ENCODE results near the gene TMEM139.
"Not testable (repeated sequence)": the region's sequence is repeated elsewhere in the genome, so short reads cannot be mapped to it uniquely, and the experiment has no call there.

Gene TMEM139

GRCh38 chr7:143261901-143262300, 22.9 kb upstream of the TMEM139 start:
- Histone ChIP-seq H3K9me3 (ENCODE audit: control insufficient read depth, low read depth, low read length) (no peaks in the 10 kb centered on the region), H3K9ac (ENCODE audit: low read length) (no peak overlapping the region), H3K4me1 (ENCODE audit: control insufficient read depth, low read depth, low read length) (no peaks in the 10 kb centered on the region), H3K27ac (ENCODE audit: low read length) (no peak overlapping the region), H3K27me3 (ENCODE audit: control insufficient read depth, insufficient read depth, low read length) (peaks cover 9% of the 10 kb centered on the region), H3K4me3 (ENCODE audit: low read length) (no peak overlapping the region), H3K36me3 (ENCODE audit: control insufficient read depth, low read depth, low read length) (no peaks in the 10 kb centered on the region)

GRCh38 chr7:143263266-143264195, 21.2 kb upstream of the TMEM139 start, which contains the start of gene GSTK1:
Gene GSTK1 (plus strand): TSS chr7:143263441. CDS start chr7:143263514, 73 bp downstream.
- Histone ChIP-seq H3K36me3 (ENCODE audit: control insufficient read depth, low read depth, low read length) (no peaks in the 10 kb centered on the region), H3K4me3 (ENCODE audit: low read length) (peak within 1 kb of the TSS; percentile 72), H3K27me3 (ENCODE audit: control insufficient read depth, insufficient read depth, low read length) (peaks cover 9% of the 10 kb centered on the region), H3K9me3 (ENCODE audit: control insufficient read depth, low read depth, low read length) (no peaks in the 10 kb centered on the region), H3K9ac (ENCODE audit: low read length) (peak within 1 kb of the TSS; percentile 47), H3K27ac (ENCODE audit: low read length) (no peak within 1 kb of the TSS), H3K4me1 (ENCODE audit: control insufficient read depth, low read depth, low read length) (no peaks in the 10 kb centered on the region)

- H3K4me1 ChIP-seq (ENCODE audit: control insufficient read depth, low read depth, low read length); H3K36me3 ChIP-seq (ENCODE audit: control insufficient read depth, low read depth, low read length); H3K27ac ChIP-seq (ENCODE audit: low read length); H3K9me3 ChIP-seq (ENCODE audit: control insufficient read depth, low read depth, low read length); H3K9ac ChIP-seq (ENCODE audit: low read length); H3K27me3 ChIP-seq (ENCODE audit: control insufficient read depth, insufficient read depth, low read length): not testable (repeated sequence)
- peak overlapping the region; percentile 72 for H3K4me3 ChIP-seq (ENCODE audit: low read length)
Observed at GRCh38 chr7:143264196-143264568, 20.6 kb upstream of the TMEM139 start.

- no peak overlapping the region for H3K4me3 ChIP-seq (ENCODE audit: low read length)
- no peaks in the 10 kb centered on the region for H3K9me3 ChIP-seq (ENCODE audit: control insufficient read depth, low read depth, low read length)
- H3K36me3 ChIP-seq (ENCODE audit: control insufficient read depth, low read depth, low read length): peaks cover 5% of the 10 kb centered on the region
- no peaks in the 10 kb centered on the region for H3K4me1 ChIP-seq (ENCODE audit: control insufficient read depth, low read depth, low read length)
- peaks cover 9% of the 10 kb centered on the region for H3K27me3 ChIP-seq (ENCODE audit: control insufficient read depth, insufficient read depth, low read length)
- no peak overlapping the region for H3K9ac ChIP-seq (ENCODE audit: low read length)
- H3K27ac ChIP-seq (ENCODE audit: low read length): no peak overlapping the region
Observed at GRCh38 chr7:143265017-143265693, 19.6 kb upstream of the TMEM139 start.

GRCh38 chr7:143269251-143269650, 15.5 kb upstream of the TMEM139 start:
- no peak overlapping the region for H3K4me3 ChIP-seq (ENCODE audit: low read length)
- no peaks in the 10 kb centered on the region for H3K9me3 ChIP-seq (ENCODE audit: control insufficient read depth, low read depth, low read length)
- H3K9ac ChIP-seq (ENCODE audit: low read length): no peak overlapping the region
- H3K27ac ChIP-seq (ENCODE audit: low read length): no peak overlapping the region
- peaks cover 4% of the 10 kb centered on the region for H3K27me3 ChIP-seq (ENCODE audit: control insufficient read depth, insufficient read depth, low read length)
- peaks cover 5% of the 10 kb centered on the region for H3K36me3 ChIP-seq (ENCODE audit: control insufficient read depth, low read depth, low read length)
- no peaks in the 10 kb centered on the region for H3K4me1 ChIP-seq (ENCODE audit: control insufficient read depth, low read depth, low read length)

GRCh38 chr7:143271240-143271639, 13.5 kb upstream of the TMEM139 start:
- Histone ChIP-seq H3K27ac (ENCODE audit: low read length) (no peak overlapping the region), H3K9ac (ENCODE audit: low read length) (no peak overlapping the region), H3K9me3 (ENCODE audit: control insufficient read depth, low read depth, low read length) (no peaks in the 10 kb centered on the region), H3K4me3 (ENCODE audit: low read length) (no peak overlapping the region), H3K4me1 (ENCODE audit: control insufficient read depth, low read depth, low read length) (no peaks in the 10 kb centered on the region), H3K27me3 (ENCODE audit: control insufficient read depth, insufficient read depth, low read length) (no peaks in the 10 kb centered on the region), H3K36me3 (ENCODE audit: control insufficient read depth, low read depth, low read length) (peaks cover 5% of the 10 kb centered on the region)

- Histone ChIP-seq H3K27me3 (ENCODE audit: control insufficient read depth, insufficient read depth, low read length) (no peaks in the 10 kb centered on the region), H3K27ac (ENCODE audit: low read length) (no peak overlapping the region), H3K4me3 (ENCODE audit: low read length) (no peak overlapping the region), H3K9me3 (ENCODE audit: control insufficient read depth, low read depth, low read length) (no peaks in the 10 kb centered on the region), H3K36me3 (ENCODE audit: control insufficient read depth, low read depth, low read length) (peaks cover 5% of the 10 kb centered on the region), H3K4me1 (ENCODE audit: control insufficient read depth, low read depth, low read length) (no peaks in the 10 kb centered on the region), H3K9ac (ENCODE audit: low read length) (no peak overlapping the region)
Observed at GRCh38 chr7:143272871-143273270, 11.9 kb upstream of the TMEM139 start.

GRCh38 chr7:143279186-143280098, 5.3 kb upstream of the TMEM139 start:
- Histone ChIP-seq H3K27me3 (ENCODE audit: control insufficient read depth, insufficient read depth, low read length) (no peaks in the 10 kb centered on the region), H3K9me3 (ENCODE audit: control insufficient read depth, low read depth, low read length) (no peaks in the 10 kb centered on the region), H3K4me1 (ENCODE audit: control insufficient read depth, low read depth, low read length) (peaks cover 11% of the 10 kb centered on the region), H3K36me3 (ENCODE audit: control insufficient read depth, low read depth, low read length) (no peaks in the 10 kb centered on the region), H3K4me3 (ENCODE audit: low read length) (no peak overlapping the region), H3K9ac (ENCODE audit: low read length) (no peak overlapping the region), H3K27ac (ENCODE audit: low read length) (no peak overlapping the region)

GRCh38 chr7:143280160-143280559, 4.6 kb upstream of the TMEM139 start:
- no peak overlapping the region for H3K9ac ChIP-seq (ENCODE audit: low read length)
- H3K27ac ChIP-seq (ENCODE audit: low read length): no peak overlapping the region
- no peaks in the 10 kb centered on the region for H3K27me3 ChIP-seq (ENCODE audit: control insufficient read depth, insufficient read depth, low read length)
- H3K36me3 ChIP-seq (ENCODE audit: control insufficient read depth, low read depth, low read length): no peaks in the 10 kb centered on the region
- no peaks in the 10 kb centered on the region for H3K9me3 ChIP-seq (ENCODE audit: control insufficient read depth, low read depth, low read length)
- peaks cover 16% of the 10 kb centered on the region for H3K4me1 ChIP-seq (ENCODE audit: control insufficient read depth, low read depth, low read length)
- no peak overlapping the region for H3K4me3 ChIP-seq (ENCODE audit: low read length)

- H3K4me1 ChIP-seq (ENCODE audit: control insufficient read depth, low read depth, low read length): peaks cover 16% of the 10 kb centered on the region
- no peak overlapping the region for H3K27ac ChIP-seq (ENCODE audit: low read length)
- no peak overlapping the region for H3K4me3 ChIP-seq (ENCODE audit: low read length)
- H3K36me3 ChIP-seq (ENCODE audit: control insufficient read depth, low read depth, low read length): no peaks in the 10 kb centered on the region
- no peak overlapping the region for H3K9ac ChIP-seq (ENCODE audit: low read length)
- H3K9me3 ChIP-seq (ENCODE audit: control insufficient read depth, low read depth, low read length): no peaks in the 10 kb centered on the region
- H3K27me3 ChIP-seq (ENCODE audit: control insufficient read depth, insufficient read depth, low read length): no peaks in the 10 kb centered on the region
Observed at GRCh38 chr7:143280566-143280965, 4.2 kb upstream of the TMEM139 start.

GRCh38 chr7:143281529-143281928, 3.2 kb upstream of the TMEM139 start:
- peaks cover 16% of the 10 kb centered on the region for H3K4me1 ChIP-seq (ENCODE audit: control insufficient read depth, low read depth, low read length)
- no peaks in the 10 kb centered on the region for H3K9me3 ChIP-seq (ENCODE audit: control insufficient read depth, low read depth, low read length)
- no peak overlapping the region for H3K27ac ChIP-seq (ENCODE audit: low read length)
- H3K36me3 ChIP-seq (ENCODE audit: control insufficient read depth, low read depth, low read length): no peaks in the 10 kb centered on the region
- no peak overlapping the region for H3K4me3 ChIP-seq (ENCODE audit: low read length)
- peaks cover 4% of the 10 kb centered on the region for H3K27me3 ChIP-seq (ENCODE audit: control insufficient read depth, insufficient read depth, low read length)
- H3K9ac ChIP-seq (ENCODE audit: low read length): no peak overlapping the region

Data from iPS-18a (cell line).